ENCODE measurements around the gene ACSF2. TPM values are rescaled to one million over a fixed set of nuclear protein-coding genes. Genes with fewer than 3 reads are reported as not detected.
"Not testable (repeated sequence)": the region's sequence is repeated elsewhere in the genome, so short reads cannot be mapped to it uniquely, and the experiment has no call there.

The ACSF2 gene
- polyA plus RNA-seq, 1 of the 3 experiments (the other 2 are of a cell fraction) = 46.6 TPM

GRCh38 chr17:50414808-50415207 lies 11.2 kb upstream of the ACSF2 start (continued):
- TF ChIP-seq IRF3 (IDR thresholded peaks at IDR 0.05; ENCODE audit: low read depth, low read length) = no peak
- TF ChIP-seq TCF12 (IDR thresholded peaks at IDR 0.05) = no peak
- no peak for TF ChIP-seq JUND (IDR thresholded peaks at IDR 0.05)
- TF ChIP-seq, protein P1, sequence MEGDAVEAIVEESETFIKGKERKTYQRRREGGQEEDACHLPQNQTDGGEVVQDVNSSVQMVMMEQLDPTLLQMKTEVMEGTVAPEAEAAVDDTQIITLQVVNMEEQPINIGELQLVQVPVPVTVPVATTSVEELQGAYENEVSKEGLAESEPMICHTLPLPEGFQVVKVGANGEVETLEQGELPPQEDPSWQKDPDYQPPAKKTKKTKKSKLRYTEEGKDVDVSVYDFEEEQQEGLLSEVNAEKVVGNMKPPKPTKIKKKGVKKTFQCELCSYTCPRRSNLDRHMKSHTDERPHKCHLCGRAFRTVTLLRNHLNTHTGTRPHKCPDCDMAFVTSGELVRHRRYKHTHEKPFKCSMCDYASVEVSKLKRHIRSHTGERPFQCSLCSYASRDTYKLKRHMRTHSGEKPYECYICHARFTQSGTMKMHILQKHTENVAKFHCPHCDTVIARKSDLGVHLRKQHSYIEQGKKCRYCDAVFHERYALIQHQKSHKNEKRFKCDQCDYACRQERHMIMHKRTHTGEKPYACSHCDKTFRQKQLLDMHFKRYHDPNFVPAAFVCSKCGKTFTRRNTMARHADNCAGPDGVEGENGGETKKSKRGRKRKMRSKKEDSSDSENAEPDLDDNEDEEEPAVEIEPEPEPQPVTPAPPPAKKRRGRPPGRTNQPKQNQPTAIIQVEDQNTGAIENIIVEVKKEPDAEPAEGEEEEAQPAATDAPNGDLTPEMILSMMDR (IDR thresholded peaks at IDR 0.05) = no peak

GRCh38 chr17:50419577-50419976 lies 6.4 kb upstream of the ACSF2 start:
- H3K9me3 ChIP-seq; POLR2A ChIA-PET; H4K20me1 ChIP-seq (ENCODE audit: insufficient read depth); H3K4me3 ChIP-seq (ENCODE audit: low read depth in 2 of 2, low read length in 1 of 2); H3K79me2 ChIP-seq (ENCODE audit: insufficient read depth); H3K4me2 ChIP-seq; H3K36me3 ChIP-seq (replicated peaks in 1 of 2; ENCODE audit: control insufficient read depth in 1 of 2, insufficient read depth in 2 of 2, low read length in 1 of 2); H3K27me3 ChIP-seq (ENCODE audit: insufficient read depth); H3K9me2 ChIP-seq; CTCF ChIA-PET; H3K4me1 ChIP-seq (ENCODE audit: control insufficient read depth in 1 of 2, insufficient read depth in 2 of 2, low read depth in 1 of 2, low read length in 1 of 2); H3K9ac ChIP-seq; H2AFZ ChIP-seq (ENCODE audit: low read depth); H3K27ac ChIP-seq (ENCODE audit: low read depth in 2 of 2, low read length in 1 of 2); DNase-seq: not testable (repeated sequence)
- H3F3A ChIP-seq (replicated peaks; ENCODE audit: insufficient read depth) = peaks cover 26% of the 10 kb centered on the region
- WGBS (ENCODE audit: low lambda C conversion rate) = 95% methylated on average over 10 of the region's 10 CpGs

GRCh38 chr17:50420419-50421112 lies 5.5 kb upstream of the ACSF2 start:
- POLR2A ChIA-PET = interaction anchor here (0.9 kb wide), 1 partner anchor 23 kb away, joined by 4 read pairs; no protein-coding TSS in a partner anchor
- Histone ChIP-seq H3K27ac (ENCODE audit: low read depth in 2 of 2, low read length in 1 of 2) (no peak overlapping the region), H3K79me2 (ENCODE audit: insufficient read depth) (peaks cover 8% of the 10 kb centered on the region; the same call in 1 of the 2 replicates), H3K9me2 (no peaks in the 10 kb centered on the region), H2AFZ (ENCODE audit: low read depth) (peak overlapping the region; percentile 77; the same call in 1 of the 2 replicates), H3K9ac (no peak overlapping the region), H3K4me3 (ENCODE audit: low read depth in 2 of 2, low read length in 1 of 2) (no peak overlapping the region), H3K4me2 (no peak overlapping the region), H3K27me3 (ENCODE audit: insufficient read depth) (no peaks in the 10 kb centered on the region), H3K36me3 (replicated peaks in 1 of 2; ENCODE audit: control insufficient read depth in 1 of 2, insufficient read depth in 2 of 2, low read length in 1 of 2) (no peaks in the 10 kb centered on the region), H3F3A (replicated peaks; ENCODE audit: insufficient read depth) (peaks cover 30% of the 10 kb centered on the region), H3K9me3 (no peaks in the 10 kb centered on the region), H3K4me1 (ENCODE audit: control insufficient read depth in 1 of 2, insufficient read depth in 2 of 2, low read depth in 1 of 2, low read length in 1 of 2) (peaks cover 7 to 19% of the 10 kb centered on the region in 2 experiments; a peak in 3 of 4 replicates), H4K20me1 (ENCODE audit: insufficient read depth) (no peaks in the 10 kb centered on the region)
- 89% methylated on average over 6 of the region's 6 CpGs for WGBS (ENCODE audit: low lambda C conversion rate)
- CTCF ChIA-PET = interaction anchor here (1.1 to 1.7 kb wide), 3 partner anchors 10 to 59 kb away, joined by 5 to 8 read pairs (median 5); partner anchors contain the start of genes LRRC59 and RSAD1
- TF ChIP-seq PBX3 (IDR thresholded peaks at IDR 0.05) (no peak), EZH2phosphoT487 (IDR thresholded peaks at IDR 0.05; ENCODE audit: borderline replicate concordance, low read depth) (no peak), FOXM1 (IDR thresholded peaks at IDR 0.05; ENCODE audit: low read depth) (no peak), RXRA (IDR thresholded peaks at IDR 0.05; ENCODE audit: borderline replicate concordance, low read depth) (no peak), ELF1 (IDR thresholded peaks at IDR 0.05) (no peak), RAD21 (IDR thresholded peaks at IDR 0.05; ENCODE audit: low read length) (no peak), JUND (IDR thresholded peaks at IDR 0.05) (no peak), USF1 (IDR thresholded peaks at IDR 0.05; ENCODE audit: borderline replicate concordance, low read depth) (no peak), FOSL2 (IDR thresholded peaks at IDR 0.05; ENCODE audit: borderline replicate concordance, low read depth) (no peak), TCF12 (IDR thresholded peaks at IDR 0.05) (no peak), MEF2A (IDR thresholded peaks at IDR 0.05; ENCODE audit: borderline replicate concordance, low read depth) (no peak), GATA2 (CRISPR knock-in tag; IDR thresholded peaks at IDR 0.05) (no peak)
- TF ChIP-seq, protein P2, sequence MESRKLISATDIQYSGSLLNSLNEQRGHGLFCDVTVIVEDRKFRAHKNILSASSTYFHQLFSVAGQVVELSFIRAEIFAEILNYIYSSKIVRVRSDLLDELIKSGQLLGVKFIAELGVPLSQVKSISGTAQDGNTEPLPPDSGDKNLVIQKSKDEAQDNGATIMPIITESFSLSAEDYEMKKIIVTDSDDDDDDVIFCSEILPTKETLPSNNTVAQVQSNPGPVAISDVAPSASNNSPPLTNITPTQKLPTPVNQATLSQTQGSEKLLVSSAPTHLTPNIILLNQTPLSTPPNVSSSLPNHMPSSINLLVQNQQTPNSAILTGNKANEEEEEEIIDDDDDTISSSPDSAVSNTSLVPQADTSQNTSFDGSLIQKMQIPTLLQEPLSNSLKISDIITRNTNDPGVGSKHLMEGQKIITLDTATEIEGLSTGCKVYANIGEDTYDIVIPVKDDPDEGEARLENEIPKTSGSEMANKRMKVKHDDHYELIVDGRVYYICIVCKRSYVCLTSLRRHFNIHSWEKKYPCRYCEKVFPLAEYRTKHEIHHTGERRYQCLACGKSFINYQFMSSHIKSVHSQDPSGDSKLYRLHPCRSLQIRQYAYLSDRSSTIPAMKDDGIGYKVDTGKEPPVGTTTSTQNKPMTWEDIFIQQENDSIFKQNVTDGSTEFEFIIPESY (IDR thresholded peaks at IDR 0.05; ENCODE audit: borderline replicate concordance, low read depth) = no peak
- DNase-seq = no peak

Data from SK-N-SH (cell line).